ENCODE measurements around the gene MPG. TPM values are rescaled to one million over a fixed set of nuclear protein-coding genes. Genes with fewer than 3 reads are reported as not detected.
"Not testable (repeated sequence)": the region's sequence is repeated elsewhere in the genome, so short reads cannot be mapped to it uniquely, and the experiment has no call there.

MPG gene
- total RNA-seq, 1 donor: 26.2 TPM

- H3K27me3 ChIP-seq (ENCODE audit: insufficient read depth, low read length): no peaks in the 10 kb centered on the region
- H3K9me3 ChIP-seq (ENCODE audit: low read depth, low read length): no peaks in the 10 kb centered on the region
- no peak overlapping the region for H3K4me3 ChIP-seq (ENCODE audit: low read length)
- peaks cover 24% of the 10 kb centered on the region for H3K4me1 ChIP-seq (ENCODE audit: insufficient read depth, low read length)
These were observed 35.3 kb upstream of the MPG start for GRCh38 chr16:42691-43090.

- Histone ChIP-seq H3K4me1 (ENCODE audit: insufficient read depth, low read length) (peaks cover 18% of the 10 kb centered on the region), H3K4me3 (ENCODE audit: low read length) (no peak overlapping the region), H3K9me3 (ENCODE audit: low read depth, low read length) (no peaks in the 10 kb centered on the region), H3K27me3 (ENCODE audit: insufficient read depth, low read length) (no peaks in the 10 kb centered on the region)
These were observed 34.7 kb upstream of the MPG start for GRCh38 chr16:43294-43693.

GRCh38 chr16:44655-45054, 33.4 kb upstream of the MPG start:
- Histone ChIP-seq H3K9me3 (ENCODE audit: low read depth, low read length) (no peaks in the 10 kb centered on the region), H3K27me3 (ENCODE audit: insufficient read depth, low read length) (no peaks in the 10 kb centered on the region), H3K4me1 (ENCODE audit: insufficient read depth, low read length) (peaks cover 4% of the 10 kb centered on the region), H3K4me3 (ENCODE audit: low read length) (no peak overlapping the region)

DNA sequence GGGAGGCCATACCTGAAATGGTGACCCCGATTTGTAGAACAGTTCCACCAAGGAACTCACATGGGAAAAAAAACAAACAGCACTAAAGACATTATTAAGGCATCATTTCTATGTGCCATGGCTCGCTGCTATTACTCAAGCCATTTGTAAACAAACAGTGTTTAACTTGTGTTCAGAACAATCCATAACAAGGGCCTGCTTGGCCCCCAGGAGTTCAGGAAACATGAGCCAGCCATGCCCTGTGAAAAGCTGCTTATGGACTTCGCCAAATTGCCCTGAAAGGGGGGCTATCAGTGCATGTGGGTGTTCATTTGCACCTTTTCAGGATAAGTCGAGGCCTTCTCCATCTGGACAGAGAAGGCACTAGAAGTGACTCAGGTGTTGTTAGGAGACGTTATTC, 32.6 kb upstream of the MPG start:
- no peaks in the 10 kb centered on the region for H3K27me3 ChIP-seq (ENCODE audit: insufficient read depth, low read length)
- no peaks in the 10 kb centered on the region for H3K9me3 ChIP-seq (ENCODE audit: low read depth, low read length)
- no peaks in the 10 kb centered on the region for H3K4me1 ChIP-seq (ENCODE audit: insufficient read depth, low read length)
- no peak overlapping the region for H3K4me3 ChIP-seq (ENCODE audit: low read length)

- not testable (repeated sequence) for H3K9me3 ChIP-seq (ENCODE audit: low read depth, low read length); H3K4me3 ChIP-seq (ENCODE audit: low read length); H3K27me3 ChIP-seq (ENCODE audit: insufficient read depth, low read length); H3K4me1 ChIP-seq (ENCODE audit: insufficient read depth, low read length)
These were observed 31.5 kb upstream of the MPG start for GRCh38 chr16:46510-46909.

DNA sequence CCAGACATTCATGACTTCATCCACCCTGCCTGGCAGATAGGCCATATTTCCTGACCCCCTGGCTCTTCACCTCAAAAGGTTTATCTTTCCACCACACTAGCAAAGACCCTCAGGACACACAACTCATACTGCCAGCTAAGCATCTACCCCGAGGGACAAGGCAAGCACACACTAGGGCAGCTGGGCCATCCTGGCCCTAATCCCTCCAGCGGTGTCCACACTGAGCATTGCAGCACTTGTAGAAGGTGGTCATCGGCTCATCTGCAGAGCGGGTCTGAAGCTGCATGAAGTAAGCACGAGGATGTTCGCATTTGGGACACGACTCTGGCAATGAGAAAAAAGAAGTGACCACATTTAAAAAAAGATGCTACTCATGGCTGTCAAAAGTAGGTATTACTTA, 30.8 kb upstream of the MPG start:
- no peak overlapping the region for H3K4me3 ChIP-seq (ENCODE audit: low read length)
- H3K9me3 ChIP-seq (ENCODE audit: low read depth, low read length): no peaks in the 10 kb centered on the region
- no peaks in the 10 kb centered on the region for H3K27me3 ChIP-seq (ENCODE audit: insufficient read depth, low read length)
- H3K4me1 ChIP-seq (ENCODE audit: insufficient read depth, low read length): peaks cover 15% of the 10 kb centered on the region

- H3K4me1 ChIP-seq (ENCODE audit: insufficient read depth, low read length): peaks cover 31% of the 10 kb centered on the region
- H3K9me3 ChIP-seq (ENCODE audit: low read depth, low read length): no peaks in the 10 kb centered on the region
- H3K4me3 ChIP-seq (ENCODE audit: low read length): no peak overlapping the region
- no peaks in the 10 kb centered on the region for H3K27me3 ChIP-seq (ENCODE audit: insufficient read depth, low read length)
These were observed 27.0 kb upstream of the MPG start for GRCh38 chr16:50769-51591.

- Histone ChIP-seq H3K9me3 (ENCODE audit: low read depth, low read length) (no peaks in the 10 kb centered on the region), H3K4me1 (ENCODE audit: insufficient read depth, low read length) (peaks cover 31% of the 10 kb centered on the region), H3K4me3 (ENCODE audit: low read length) (peak within 1 kb of the TSS; percentile 86), H3K27me3 (ENCODE audit: insufficient read depth, low read length) (no peaks in the 10 kb centered on the region)
These were observed 24.4 kb upstream of the MPG start, which contains the start of the genes POLR3K and SNRNP25 for GRCh38 chr16:53346-54236. Gene POLR3K, minus strand, starts transcription at chr16:53608. Its CDS starts 22 bp downstream, at chr16:53586. Gene SNRNP25, plus strand, starts transcription at chr16:53828. Its CDS starts 189 bp downstream, at chr16:54017.

- Histone ChIP-seq H3K4me1 (ENCODE audit: insufficient read depth, low read length) (peaks cover 31% of the 10 kb centered on the region), H3K4me3 (ENCODE audit: low read length) (peak overlapping the region; percentile 86), H3K9me3 (ENCODE audit: low read depth, low read length) (no peaks in the 10 kb centered on the region), H3K27me3 (ENCODE audit: insufficient read depth, low read length) (no peaks in the 10 kb centered on the region)
These were observed 23.8 kb upstream of the MPG start for GRCh38 chr16:54237-54581.

GRCh38 chr16:55571-56136, 22.4 kb upstream of the MPG start:
- Histone ChIP-seq H3K4me1 (ENCODE audit: insufficient read depth, low read length) (peaks cover 31% of the 10 kb centered on the region), H3K4me3 (ENCODE audit: low read length) (no peak overlapping the region), H3K9me3 (ENCODE audit: low read depth, low read length) (no peaks in the 10 kb centered on the region), H3K27me3 (ENCODE audit: insufficient read depth, low read length) (no peaks in the 10 kb centered on the region)

GRCh38 chr16:56231-56927, 21.6 kb upstream of the MPG start:
- H3K9me3 ChIP-seq (ENCODE audit: low read depth, low read length): no peaks in the 10 kb centered on the region

DNA sequence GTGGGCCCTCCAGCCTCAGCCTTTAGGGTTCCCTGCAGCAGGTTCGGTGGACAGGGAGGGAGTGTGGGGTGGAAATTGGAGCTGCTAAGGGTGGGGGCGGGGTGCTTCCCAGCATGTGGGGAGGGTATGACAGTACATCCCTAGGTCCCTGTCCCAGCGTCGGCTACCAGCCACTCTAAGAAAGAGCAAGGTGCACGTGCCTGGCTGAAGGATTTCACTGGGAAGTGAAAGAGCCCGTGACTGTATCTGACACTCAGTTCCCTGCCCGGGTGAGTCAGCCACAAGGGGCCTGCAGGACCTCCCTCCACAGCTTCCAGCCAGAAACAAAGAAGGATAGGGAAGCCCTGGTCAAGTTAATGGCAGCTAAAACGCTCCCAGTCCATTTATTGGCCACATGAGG, 20.3 kb upstream of the MPG start:
- Histone ChIP-seq H3K9me3 (ENCODE audit: low read depth, low read length) (no peaks in the 10 kb centered on the region), H3K4me1 (ENCODE audit: insufficient read depth, low read length) (peaks cover 12% of the 10 kb centered on the region), H3K27me3 (ENCODE audit: insufficient read depth, low read length) (no peaks in the 10 kb centered on the region), H3K4me3 (ENCODE audit: low read length) (no peak overlapping the region)

More at GRCh38 chr16:56231-56927, 21.6 kb upstream of the MPG start:
- Histone ChIP-seq H3K4me1 (ENCODE audit: insufficient read depth, low read length) (peaks cover 24% of the 10 kb centered on the region), H3K27me3 (ENCODE audit: insufficient read depth, low read length) (no peaks in the 10 kb centered on the region), H3K4me3 (ENCODE audit: low read length) (no peak overlapping the region)

DNA sequence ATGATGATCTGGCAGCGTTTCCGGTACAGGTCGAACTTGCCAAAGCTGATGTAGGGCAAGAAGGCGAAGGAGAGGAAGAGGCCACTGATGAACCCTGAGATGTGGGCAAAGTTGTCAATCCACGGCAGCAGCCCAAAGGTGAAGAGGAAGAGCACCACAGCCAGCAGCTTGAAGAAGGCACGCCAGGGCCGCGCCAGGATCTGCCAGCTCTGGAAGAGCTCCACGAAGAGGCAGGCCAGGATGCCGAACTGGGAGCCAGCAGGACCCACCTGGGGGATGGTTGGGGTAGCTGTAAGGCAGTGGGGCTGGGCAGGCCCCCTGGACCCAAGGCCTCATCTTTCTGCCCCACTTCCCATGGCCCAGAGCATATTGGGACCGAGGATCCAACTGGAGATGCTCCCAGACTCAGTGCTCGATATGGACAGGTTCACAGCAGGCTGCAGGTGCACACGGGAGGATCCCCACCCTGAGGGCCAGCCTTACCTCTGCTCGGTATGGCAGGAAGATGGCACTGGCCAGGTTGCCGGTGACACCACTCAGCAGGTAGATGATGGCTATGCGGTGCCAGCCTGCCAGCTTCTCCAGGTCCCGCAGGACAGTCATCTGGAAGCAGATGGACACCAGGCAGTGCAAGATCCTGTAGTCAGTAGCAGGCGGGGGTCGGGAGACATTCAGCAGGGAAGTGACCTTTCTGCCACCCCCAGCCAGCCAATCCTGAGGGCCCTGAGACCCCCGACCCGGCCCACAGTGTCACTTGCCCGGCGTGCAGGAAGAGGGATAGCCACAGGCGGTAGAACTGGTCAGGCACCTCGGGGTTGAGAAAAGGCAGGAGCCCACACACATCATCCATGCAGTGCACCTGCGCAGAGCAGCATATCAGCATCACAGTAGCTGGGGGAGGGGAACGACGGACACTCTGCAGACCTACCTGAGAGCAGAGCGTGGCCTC, 19.3 kb upstream of the MPG start:
- Histone ChIP-seq H3K9me3 (ENCODE audit: low read depth, low read length) (no peaks in the 10 kb centered on the region), H3K27me3 (ENCODE audit: insufficient read depth, low read length) (no peaks in the 10 kb centered on the region)

More for the DNA sequence above, 19.3 kb upstream of the MPG start:
- Histone ChIP-seq H3K4me1 (ENCODE audit: insufficient read depth, low read length) (peaks cover 8% of the 10 kb centered on the region), H3K4me3 (ENCODE audit: low read length) (no peak overlapping the region)
